H1 (cell line): ENCODE measurements around the gene CUBN. TPM values are rescaled to one million over a fixed set of nuclear protein-coding genes. Genes with fewer than 3 reads are reported as not detected.

Source experiments
- CTCF ChIA-PET: fragments of 300-600 bp; sonication (Branson Sonifier 250); formaldehyde crosslinking; loops from one replicate; lab custom pipeline; 2021; ENCODE audit not compliant: partially characterized antibody; lab: Charles Lee
- POLR2A ChIA-PET: fragments of 300-600 bp; sonication (Branson Sonifier 250); formaldehyde crosslinking; loops from one replicate; lab custom pipeline; 2021; ENCODE audit warnings: inconsistent platforms; ENCODE audit not compliant: partially characterized antibody; lab: Charles Lee
- DNase-seq, 2 experiments: peaks; one replicate each; pipeline versions ENCODE4 v3.0.0 to v3.0.0-alpha.2; 2010 to 2022; ENCODE audit warnings: low spot score in 2 of 2, low read depth in 1 of 2, mixed read lengths in 1 of 2
- FAIRE-seq: peaks from 2 replicates; lab custom pipeline; 2011; peaks lifted over from hg19 to GRCh38; lab: Jason Lieb, UNC
- H2AFZ ChIP-seq: 2 replicates; pipeline ENCODE4 v1.8.1; 2012; ENCODE audit warnings: low read length, inconsistent platforms
- H2AK5ac ChIP-seq: 2 replicates; pipeline ENCODE4 v1.6.1; 2013; ENCODE audit warnings: low read depth, low read length
- H2BK120ac ChIP-seq: replicated peaks from 2 replicates; pipeline ENCODE3; 2013; ENCODE audit warnings: low read depth, low read length, inconsistent platforms
- H2BK12ac ChIP-seq: 2 replicates; pipeline ENCODE4 v1.6.1; 2013; ENCODE audit warnings: low read depth, low read length
- H2BK15ac ChIP-seq: 2 replicates; pipeline ENCODE4 v1.6.1; 2013; ENCODE audit warnings: low read length
- H2BK20ac ChIP-seq: 2 replicates; pipeline ENCODE4 v1.6.1; 2013; ENCODE audit warnings: low read length
- H2BK5ac ChIP-seq: 2 replicates; pipeline ENCODE4 v1.6.1; 2013; ENCODE audit warnings: low read depth, low read length
- H3K14ac ChIP-seq: 2 replicates; pipeline ENCODE4 v1.6.1; 2013; ENCODE audit warnings: inconsistent platforms; ENCODE audit not compliant: insufficient read length
- H3K18ac ChIP-seq: 2 replicates; pipeline ENCODE4 v1.6.1; 2013; ENCODE audit warnings: low read length; ENCODE audit errors: extremely low read depth
- H3K23ac ChIP-seq: 2 replicates; pipeline ENCODE4 v1.6.1; 2013; ENCODE audit warnings: inconsistent platforms; ENCODE audit not compliant: insufficient read length
- H3K23me2 ChIP-seq: 2 replicates; pipeline ENCODE4 v1.6.1; 2013; ENCODE audit warnings: low read depth, low read length
- H3K27ac ChIP-seq: 2 replicates; pipeline ENCODE4 v1.6.1; 2011; ENCODE audit warnings: low read depth, low read length, inconsistent platforms
- H3K27me3 ChIP-seq, 4 experiments: replicated peaks in 1 of 4; 1 replicate in 1 of 4; 2 replicates in 3 of 4; pipeline versions ENCODE4 v1.6.1 to v1.8.1; 2011 to 2013; ENCODE audit warnings: low read length in 3 of 4, mild to moderate bottlenecking in 3 of 4, inconsistent platforms in 2 of 4, mixed read lengths in 2 of 4, moderate library complexity in 1 of 4; ENCODE audit not compliant: control insufficient read depth in 3 of 4, insufficient read depth in 3 of 4; ENCODE audit errors: extremely low read depth in 1 of 4
- H3K36me3 ChIP-seq, 4 experiments: 2 replicates each; pipeline versions ENCODE4 v1.6.1 to v1.8.1; 2011 to 2013; ENCODE audit warnings: mild to moderate bottlenecking in 4 of 4, low read length in 3 of 4, moderate library complexity in 2 of 4, control low read depth in 1 of 4, inconsistent platforms in 1 of 4; ENCODE audit not compliant: insufficient read depth in 4 of 4, control insufficient read depth in 2 of 4
- H3K4ac ChIP-seq: replicated peaks from 2 replicates; pipeline ENCODE3; 2013; ENCODE audit warnings: low read length, low read depth, mixed read lengths, inconsistent platforms; ENCODE audit not compliant: insufficient read length
- H3K4me1 ChIP-seq, 4 experiments: replicated peaks in 1 of 4; 1 replicate in 1 of 4; 2 replicates in 3 of 4; pipeline versions ENCODE4 v1.6.1 to v1.8.1; 2011 to 2013; ENCODE audit warnings: low read length in 3 of 4, inconsistent platforms in 2 of 4, mixed read lengths in 1 of 4; ENCODE audit not compliant: insufficient read depth in 4 of 4, control insufficient read depth in 3 of 4
- H3K4me2 ChIP-seq, 2 experiments: 2 replicates each; pipeline versions ENCODE4 v1.6.1 to v1.8.1; 2011 to 2013; ENCODE audit warnings: low read depth in 2 of 2, low read length in 2 of 2, control low read depth in 1 of 2, inconsistent platforms in 1 of 2, mild to moderate bottlenecking in 1 of 2; ENCODE audit not compliant: insufficient read depth in 1 of 2
- H3K4me3 ChIP-seq, 4 experiments: fragments of 200-600, 300-600 bp in 1 of 4; sonication (generic), shearing (Covaris generic), sonication (Bioruptor Twin) in 1 of 4; 2 replicates each; pipeline versions ENCODE4 v1.5.1 to v1.8.1; 2011 to 2016; ENCODE audit warnings: low read length in 4 of 4, low read depth in 3 of 4, control low read depth in 2 of 4, inconsistent platforms in 2 of 4, mild to moderate bottlenecking in 2 of 4, mixed read lengths in 1 of 4, moderate library complexity in 1 of 4; ENCODE audit not compliant: insufficient read depth in 2 of 4; ENCODE audit errors: extremely low read depth in 1 of 4
- H3K56ac ChIP-seq: replicated peaks from 2 replicates; pipeline ENCODE3; 2013; ENCODE audit warnings: low read depth, mild to moderate bottlenecking, mixed read lengths, low read length, inconsistent platforms; ENCODE audit not compliant: insufficient read length
- H3K79me1 ChIP-seq: 2 replicates; pipeline ENCODE4 v1.6.1; 2013; ENCODE audit warnings: low read depth, low read length, control low read depth
- H3K79me2 ChIP-seq, 2 experiments: 2 replicates each; pipeline versions ENCODE4 v1.6.1 to v1.8.1; 2012 to 2013; ENCODE audit warnings: low read length in 2 of 2, mild to moderate bottlenecking in 2 of 2, inconsistent platforms in 1 of 2; ENCODE audit not compliant: insufficient read depth in 2 of 2, control insufficient read depth in 1 of 2
- H3K9ac ChIP-seq, 4 experiments: replicated peaks in 1 of 4; 1 replicate in 1 of 4; 2 replicates in 3 of 4; pipeline versions ENCODE4 v1.6.1 to v1.8.1; 2011 to 2013; ENCODE audit warnings: low read depth in 3 of 4, low read length in 3 of 4, control low read depth in 2 of 4, mild to moderate bottlenecking in 2 of 4, moderate library complexity in 2 of 4, inconsistent platforms in 1 of 4; ENCODE audit errors: extremely low read depth in 1 of 4
- H3K9me3 ChIP-seq, 2 experiments: 2 replicates each; pipeline versions ENCODE4 v1.6.1 to v1.8.1; 2012 to 2013; ENCODE audit warnings: mild to moderate bottlenecking in 2 of 2, moderate library complexity in 2 of 2, control low read depth in 1 of 2, inconsistent platforms in 1 of 2, low read depth in 1 of 2, low read length in 1 of 2, mixed read lengths in 1 of 2; ENCODE audit not compliant: insufficient read depth in 2 of 2
- H4K20me1 ChIP-seq, 2 experiments: replicated peaks in 1 of 2; 2 replicates each; pipeline versions ENCODE3 to v1.8.1; 2011 to 2013; ENCODE audit warnings: inconsistent platforms in 2 of 2, low read length in 2 of 2, mild to moderate bottlenecking in 1 of 2; ENCODE audit not compliant: insufficient read depth in 2 of 2, control insufficient read depth in 1 of 2
- H4K5ac ChIP-seq: 2 replicates; pipeline ENCODE4 v1.6.1; 2013; ENCODE audit warnings: low read length, low read depth, mixed read lengths, inconsistent platforms; ENCODE audit not compliant: insufficient read length
- H4K8ac ChIP-seq: 2 replicates; pipeline ENCODE4 v1.8.0; 2013; ENCODE audit warnings: mild to moderate bottlenecking, moderate library complexity, low read length, inconsistent platforms; ENCODE audit not compliant: insufficient read depth; ENCODE audit errors: extremely low read depth
- H4K91ac ChIP-seq: replicated peaks from 2 replicates; pipeline ENCODE3; 2013; ENCODE audit warnings: low read length, mixed read lengths, inconsistent platforms; ENCODE audit not compliant: insufficient read length
- SIN3A ChIP-seq, 2 experiments: IDR thresholded peaks in 1 of 2; conservative IDR thresholded peaks in 1 of 2; 2 replicates each; pipeline ENCODE4 v1.6.1; 2011 to 2012; ENCODE audit warnings: low read length in 2 of 2, improper control_type of control experiment in 1 of 2, low read depth in 1 of 2, mild to moderate bottlenecking in 1 of 2
- SP2 ChIP-seq: IDR thresholded peaks from 2 replicates; pipeline ENCODE4 v1.6.1; 2012; ENCODE audit warnings: mild to moderate bottlenecking, low read length, inconsistent platforms
- SUZ12 ChIP-seq: fragments of 200-600 bp; sonication (generic); IDR thresholded peaks from 2 replicates; pipeline ENCODE4 v1.6.1; 2012; ENCODE audit warnings: mild to moderate bottlenecking, inconsistent platforms, low read length, moderate library complexity, mixed read lengths
- WGBS, 2 experiments: shearing (Covaris generic) in 1 of 2; methylation state at CpG; one replicate each; pipeline versions ENCODE4 v1.1.6 to v1.1.7; 2013 to 2015; ENCODE audit warnings: low lambda C conversion rate in 2 of 2, mixed read lengths in 2 of 2, inconsistent platforms in 1 of 2, low coverage in 1 of 2, missing lambda C conversion rate in 1 of 2; ENCODE audit not compliant: insufficient replicate concordance in 2 of 2, insufficient coverage in 1 of 2, insufficient read length in 1 of 2; ENCODE audit errors: extremely low coverage in 1 of 2, missing lambda C conversion rate in 1 of 2; 5-methylcytosine and 5-hydroxymethylcytosine counted together
- polyA plus RNA-seq, 7 experiments: library from polyadenylated mRNA; depleted of rRNA in 3 of 7; stranded (reverse) in 5 of 7; unstranded in 2 of 7; fragments of >200 nt in 5 of 7; fragments of 200-250 nt in 2 of 7; gene quantifications; 1 replicate in 5 of 7; 2 replicates in 1 of 7; 4 replicates in 1 of 7; pipeline versions ENCODE4 v1.2.1 to v1.2.3, GENCODE V29; 2011 to 2013; ENCODE audit warnings: missing spikeins in 2 of 7, mixed read lengths in 2 of 7
- total RNA-seq: library from RNA; stranded (reverse); fragmentation: NEBNext Ultra II Directional; extraction: Animal tissue kit (Norgen Biotek cat#: 25700); gene quantifications from 2 replicates; pipeline ENCODE4 v1.2.1, GENCODE V29; 2021

CUBN gene
- total and polyA plus RNA-seq, 2 of the 8 experiments (the other 6 are each of a cell fraction or from before 2014, with no cell fraction given): 0.04 to 0.08 TPM

GRCh38 chr10:17028798-17029197 is 100.8 kb downstream of the CUBN start:
- no peaks in the 10 kb centered on the region for H3K79me1 ChIP-seq
- H2BK15ac ChIP-seq: no peak overlapping the region
- ChIA-PET POLR2A (no interaction called here), CTCF (no interaction called here)
- H3K18ac ChIP-seq: no peak overlapping the region
- H2AFZ ChIP-seq: no peak overlapping the region
- H2BK20ac ChIP-seq: no peak overlapping the region
- no peak overlapping the region for H3K56ac ChIP-seq
- H3K79me2 ChIP-seq: no peaks in the 10 kb centered on the region
- no peak overlapping the region for H3K14ac ChIP-seq
- no peak overlapping the region for H2BK12ac ChIP-seq
- H4K20me1 ChIP-seq: no peaks in the 10 kb centered on the region
- H3K27me3 ChIP-seq: no peaks in the 10 kb centered on the region
- H3K23ac ChIP-seq: no peak overlapping the region
- H3K4me1 ChIP-seq: peaks cover 0 to 6% (median 3%) of the 10 kb centered on the region in 4 experiments; a peak in 4 of 7 replicates
- H3K36me3 ChIP-seq: no peaks in the 10 kb centered on the region
- H3K4me2 ChIP-seq: no peak overlapping the region
- H3K9ac ChIP-seq: no peak overlapping the region
- no peak overlapping the region for H3K4ac ChIP-seq
- no peaks in the 10 kb centered on the region for H3K9me3 ChIP-seq
- no peak overlapping the region for H2AK5ac ChIP-seq
- H3K23me2 ChIP-seq: no peaks in the 10 kb centered on the region
- no peak overlapping the region for H4K91ac ChIP-seq
- DNase-seq: no peak
- no peak for FAIRE-seq
- no peak overlapping the region for H2BK5ac ChIP-seq
- no peak overlapping the region for H2BK120ac ChIP-seq
- TF ChIP-seq SUZ12 (no peak), SP2 (no peak), SIN3A (conservative IDR thresholded peaks at IDR 0.05 in 1 of 2, IDR thresholded peaks at IDR 0.05 in 1 of 2; ENCODE audit: low read depth in 1 of 2, low read length in 2 of 2) (no peak)
- no peak overlapping the region for H3K27ac ChIP-seq
- no peak overlapping the region for H4K8ac ChIP-seq
- WGBS, 2 experiments: 88% methylated on average over 4 of the region's 4 CpGs; no CpG with 5 or more reads in 1 of the 2 experiments
- no peak overlapping the region for H3K4me3 ChIP-seq
- no peak overlapping the region for H4K5ac ChIP-seq
